ENCODE data around the gene LOXL1. TPM values are rescaled to one million over a fixed set of nuclear protein-coding genes. Genes with fewer than 3 reads are reported as not detected.

Gene LOXL1
- polyA plus RNA-seq, 1 experiment, result 114 TPM

GRCh38 chr15:73928971-73929627 lies 2.8 kb downstream of the LOXL1 start:
- Histone ChIP-seq H3K27ac (ENCODE audit: low read depth, low read length) (no peak overlapping the region), H3K9me3 (ENCODE audit: control insufficient read depth, insufficient read depth, low read length) (no peaks in the 10 kb centered on the region; the same call in 1 of the 2 replicates), H3K4me3 (ENCODE audit: low read depth, low read length) (peak overlapping the region; percentile 90), H3K27me3 (ENCODE audit: control insufficient read depth, insufficient read depth, low read length) (no peaks in the 10 kb centered on the region)
- DNase-seq (ENCODE audit: low read depth, low spot score), result no peak
- TF ChIP-seq CTCF (IDR thresholded peaks at IDR 0.05; ENCODE audit: low read depth, low read length), result no peak
- ChIA-PET CTCF (interaction anchor here (1.1 to 1.7 kb wide), 3 partner anchors 22 to 55 kb away, joined by 3 to 7 read pairs (median 5); partner anchors contain the start of gene TBC1D21), POLR2A (no interaction called here)

GRCh38 chr15:73930371-73930770 lies 4.1 kb downstream of the LOXL1 start:
- Histone ChIP-seq H3K27me3 (ENCODE audit: control insufficient read depth, insufficient read depth, low read length) (no peaks in the 10 kb centered on the region), H3K4me3 (ENCODE audit: low read depth, low read length) (peak overlapping the region; percentile 90), H3K27ac (ENCODE audit: low read depth, low read length) (peak overlapping the region; percentile 84), H3K9me3 (ENCODE audit: control insufficient read depth, insufficient read depth, low read length) (no peaks in the 10 kb centered on the region; the same call in 1 of the 2 replicates)
- POLR2A ChIA-PET, result no interaction called here
- peak; percentile 66 for DNase-seq (ENCODE audit: low read depth, low spot score)
- CTCF ChIA-PET, result interaction anchor here (1.5 kb wide), 1 partner anchor 56 kb away, joined by 4 read pairs; no protein-coding TSS in a partner anchor
- TF ChIP-seq CTCF (IDR thresholded peaks at IDR 0.05; ENCODE audit: low read depth, low read length), result no peak

GRCh38 chr15:73930790-73931281 lies 4.6 kb downstream of the LOXL1 start:
- H3K27me3 ChIP-seq (ENCODE audit: control insufficient read depth, insufficient read depth, low read length), result no peaks in the 10 kb centered on the region
- no peaks in the 10 kb centered on the region; the same call in 1 of the 2 replicates for H3K9me3 ChIP-seq (ENCODE audit: control insufficient read depth, insufficient read depth, low read length)
- TF ChIP-seq CTCF (IDR thresholded peaks at IDR 0.05; ENCODE audit: low read depth, low read length), result no peak
- peak overlapping the region; percentile 90; the same call in 1 of the 2 replicates for H3K4me3 ChIP-seq (ENCODE audit: low read depth, low read length)
- CTCF ChIA-PET, result interaction anchor here (1.5 kb wide), 1 partner anchor 57 kb away, joined by 4 read pairs; no protein-coding TSS in a partner anchor
- peak overlapping the region; percentile 84 for H3K27ac ChIP-seq (ENCODE audit: low read depth, low read length)
- DNase-seq (ENCODE audit: low read depth, low spot score), result no peak
- POLR2A ChIA-PET, result no interaction called here

GRCh38 chr15:73931441-73931840 lies 5.2 kb downstream of the LOXL1 start:
- ChIA-PET CTCF (interaction anchor here (0.8 to 1.5 kb wide), 2 partner anchors 57 to 1451 kb away, joined by 3 to 4 read pairs; no protein-coding TSS in a partner anchor), POLR2A (no interaction called here)
- Histone ChIP-seq H3K27me3 (ENCODE audit: control insufficient read depth, insufficient read depth, low read length) (no peaks in the 10 kb centered on the region), H3K27ac (ENCODE audit: low read depth, low read length) (peak overlapping the region; percentile 84), H3K4me3 (ENCODE audit: low read depth, low read length) (no peak overlapping the region), H3K9me3 (ENCODE audit: control insufficient read depth, insufficient read depth, low read length) (no peaks in the 10 kb centered on the region; the same call in 1 of the 2 replicates)
- DNase-seq (ENCODE audit: low read depth, low spot score), result no peak
- no peak for TF ChIP-seq CTCF (IDR thresholded peaks at IDR 0.05; ENCODE audit: low read depth, low read length)

Measured in AG04450 (cell line).